ACC112 (cell line): ENCODE data around the gene EGFR.

Experiments
- H2AFZ ChIP-seq: fragments of 200-600 bp; sonication (generic); one replicate; pipeline ENCODE4 v1.6.0; 2017; ENCODE audit warnings: antibody characterized with exemption, low read length; ENCODE audit not compliant: unreplicated experiment
- H3K27ac ChIP-seq: fragments of 200-600 bp; sonication (generic); 2 replicates; pipeline ENCODE4 v1.5.1; 2014; ENCODE audit warnings: low read depth, mild to moderate bottlenecking, antibody characterized with exemption, low read length, moderate library complexity
- H3K27me3 ChIP-seq: fragments of 200-600 bp; sonication (generic); 2 replicates; pipeline ENCODE4 v1.6.1; 2014; ENCODE audit warnings: mild to moderate bottlenecking, antibody characterized with exemption, low read length, moderate library complexity, mixed read lengths; ENCODE audit not compliant: insufficient read depth
- H3K36me3 ChIP-seq: fragments of 200-600 bp; sonication (generic); 2 replicates; pipeline ENCODE4 v1.6.1; 2016; ENCODE audit warnings: mild to moderate bottlenecking, antibody characterized with exemption, low read length, moderate library complexity, mixed read lengths; ENCODE audit not compliant: insufficient read depth
- H3K4me1 ChIP-seq: fragments of 200-600 bp; sonication (generic); one replicate; pipeline ENCODE4 v1.6.1; 2016; ENCODE audit warnings: low read length, mixed read lengths; ENCODE audit not compliant: insufficient read depth, unreplicated experiment, control insufficient read depth
- H3K4me3 ChIP-seq: fragments of 200-600 bp; sonication (generic); 2 replicates; pipeline ENCODE4 v1.5.1; 2014; ENCODE audit warnings: mild to moderate bottlenecking, low read depth, low read length
- H3K79me2 ChIP-seq: fragments of 200-600 bp; sonication (generic); one replicate; pipeline ENCODE4 v1.6.0; 2016; ENCODE audit warnings: low read length; ENCODE audit not compliant: control insufficient read depth, unreplicated experiment, insufficient read depth

EGFR gene

GRCh38 chr7:55081068-55081467, 62.3 kb downstream of the EGFR start:
- no peaks in the 10 kb centered on the region for H3K27me3 ChIP-seq
- H3K36me3 ChIP-seq: peaks cover 9% of the 10 kb centered on the region; the same call in 1 of the 2 replicates
- H2AFZ ChIP-seq: no peak overlapping the region
- H3K27ac ChIP-seq: peak overlapping the region; percentile 76
- peak overlapping the region; percentile 18 for H3K4me3 ChIP-seq
- H3K4me1 ChIP-seq: peaks cover 62% of the 10 kb centered on the region
- H3K79me2 ChIP-seq: peaks cover 88% of the 10 kb centered on the region

- H3K79me2 ChIP-seq: peaks cover 83% of the 10 kb centered on the region
- H2AFZ ChIP-seq: no peak overlapping the region
- peaks cover 9% of the 10 kb centered on the region; the same call in 1 of the 2 replicates for H3K36me3 ChIP-seq
- peak overlapping the region; percentile 18 for H3K4me3 ChIP-seq
- H3K4me1 ChIP-seq: peaks cover 58% of the 10 kb centered on the region
- no peaks in the 10 kb centered on the region for H3K27me3 ChIP-seq
- H3K27ac ChIP-seq: peak overlapping the region; percentile 76
These were observed 62.8 kb downstream of the EGFR start for GRCh38 chr7:55081472-55082227.

- H3K79me2 ChIP-seq: peaks cover 78% of the 10 kb centered on the region
- peak overlapping the region; percentile 76 for H3K27ac ChIP-seq
- no peak overlapping the region for H3K4me3 ChIP-seq
- H3K4me1 ChIP-seq: peaks cover 63% of the 10 kb centered on the region
- peaks cover 9% of the 10 kb centered on the region; the same call in 1 of the 2 replicates for H3K36me3 ChIP-seq
- no peak overlapping the region for H2AFZ ChIP-seq
- H3K27me3 ChIP-seq: no peaks in the 10 kb centered on the region
These were observed 63.4 kb downstream of the EGFR start for GRCh38 chr7:55082228-55082603.

DNA sequence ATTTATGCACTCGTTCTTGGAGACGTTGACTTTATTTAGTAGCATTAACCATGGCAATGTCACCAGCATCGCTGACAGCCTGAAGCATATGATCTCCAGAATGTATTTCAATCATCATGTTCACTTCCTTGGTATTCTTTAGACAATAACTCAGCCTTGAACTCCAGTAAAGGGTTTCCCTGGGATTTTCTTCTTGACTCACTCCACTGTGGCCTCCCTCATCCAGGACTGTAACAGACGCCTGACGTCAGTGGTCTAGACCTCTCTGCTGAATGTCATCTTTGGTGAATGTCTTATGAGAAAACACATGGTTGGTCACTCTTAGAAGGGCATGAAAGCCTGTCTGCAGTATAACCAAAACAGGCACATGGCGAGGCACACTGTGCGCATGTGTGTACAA, 64.4 kb downstream of the EGFR start:
- Histone ChIP-seq H3K27me3 (no peaks in the 10 kb centered on the region), H3K4me1 (peaks cover 73% of the 10 kb centered on the region), H3K79me2 (peaks cover 79% of the 10 kb centered on the region), H2AFZ (no peak overlapping the region), H3K36me3 (peaks cover 12% of the 10 kb centered on the region; the same call in 1 of the 2 replicates), H3K4me3 (no peak overlapping the region), H3K27ac (peak overlapping the region; percentile 13; the same call in 1 of the 2 replicates)

- Histone ChIP-seq H3K4me3 (no peak overlapping the region), H3K27me3 (no peaks in the 10 kb centered on the region), H3K27ac (peak overlapping the region; percentile 98; the same call in 1 of the 2 replicates), H3K36me3 (peaks cover 12% of the 10 kb centered on the region; the same call in 1 of the 2 replicates), H3K79me2 (peaks cover 79% of the 10 kb centered on the region), H2AFZ (no peak overlapping the region), H3K4me1 (peaks cover 74% of the 10 kb centered on the region)
These were observed 65.5 kb downstream of the EGFR start for GRCh38 chr7:55084307-55084706.

DNA sequence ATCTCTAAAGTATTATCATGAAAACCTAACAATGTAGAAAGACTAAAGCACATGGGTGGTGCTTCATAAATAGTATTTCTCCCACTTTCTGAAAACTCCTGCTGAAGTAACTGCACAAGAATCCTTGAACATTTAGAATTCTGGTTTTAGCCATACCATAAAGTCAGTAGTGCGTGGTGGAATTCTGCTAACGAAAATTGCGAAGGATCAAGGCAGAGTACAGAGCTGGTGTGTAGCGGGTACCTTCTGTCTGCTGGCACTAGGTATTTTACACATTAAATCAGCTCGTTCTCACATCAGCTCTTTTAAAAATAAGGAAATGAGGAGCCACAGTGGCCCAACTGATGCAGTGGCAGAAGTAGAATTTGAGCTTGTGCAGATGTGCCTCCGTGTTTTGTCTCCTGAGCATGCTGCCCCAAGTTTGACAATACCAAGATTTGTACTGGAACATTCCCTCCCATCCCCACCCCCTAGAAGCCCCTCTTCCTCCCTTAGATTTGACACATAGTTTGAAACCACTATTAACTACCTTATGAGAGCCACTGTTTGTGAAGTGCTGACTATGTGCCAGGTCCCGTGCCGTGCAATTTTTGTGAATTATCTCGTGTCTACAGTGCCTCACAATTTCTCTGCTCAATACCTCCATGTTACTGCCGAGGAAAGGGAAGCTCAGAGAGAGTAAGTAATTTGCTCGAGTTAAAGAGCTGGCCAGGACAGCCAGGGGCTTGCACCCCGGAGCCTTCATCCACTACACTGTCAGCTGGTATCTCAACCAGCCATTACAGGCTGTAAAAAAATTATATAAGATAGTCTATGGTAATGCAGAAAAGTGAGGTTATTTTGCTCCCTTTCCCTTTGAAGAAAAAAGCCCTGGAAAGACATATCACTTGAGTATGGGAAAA, 66.9 kb downstream of the EGFR start:
- H3K27me3 ChIP-seq: no peaks in the 10 kb centered on the region
- H3K4me1 ChIP-seq: peaks cover 62% of the 10 kb centered on the region
- H3K79me2 ChIP-seq: peaks cover 85% of the 10 kb centered on the region
- no peak overlapping the region for H2AFZ ChIP-seq
- peaks cover 12% of the 10 kb centered on the region; the same call in 1 of the 2 replicates for H3K36me3 ChIP-seq
- H3K4me3 ChIP-seq: peak overlapping the region; percentile 71
- peak overlapping the region; percentile 98 for H3K27ac ChIP-seq

DNA sequence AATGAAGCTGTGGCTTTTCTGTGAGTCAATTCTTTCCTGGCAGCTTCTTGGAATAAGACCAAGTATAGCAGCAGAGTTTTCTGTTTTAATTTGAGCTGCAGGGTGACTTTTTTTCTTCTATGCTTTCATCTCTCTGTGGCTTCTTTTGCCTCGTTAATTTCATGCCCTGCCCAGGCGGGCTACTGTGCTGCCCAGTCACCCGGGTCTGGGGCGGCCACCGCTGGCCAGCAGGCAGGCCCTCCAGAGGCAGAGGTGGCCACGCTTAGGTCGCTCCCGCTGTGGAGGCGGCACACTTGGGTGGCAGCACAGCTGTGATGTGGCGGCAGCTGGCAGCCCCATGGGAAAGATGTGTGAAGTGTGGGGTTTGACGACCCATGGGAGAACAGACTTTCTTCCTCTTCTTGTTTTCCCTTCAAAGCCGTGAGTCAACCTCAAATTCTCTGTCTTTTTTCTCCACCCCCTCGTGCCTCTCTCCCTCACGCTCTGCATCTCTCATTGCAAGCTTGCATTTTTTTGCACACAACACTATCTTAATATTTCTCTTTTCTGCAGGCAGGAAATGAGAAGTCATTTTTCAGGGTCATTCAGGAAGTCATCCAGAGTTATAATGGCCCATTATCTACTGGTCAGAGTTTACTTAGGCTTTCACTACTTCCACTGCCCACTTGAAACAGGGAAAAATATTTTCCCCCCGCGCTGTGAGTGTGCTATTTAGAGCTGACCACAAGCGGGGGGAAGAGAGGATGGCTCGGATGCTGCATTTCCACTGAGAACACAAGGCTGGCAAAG, 67.8 kb downstream of the EGFR start:
- peaks cover 85% of the 10 kb centered on the region for H3K79me2 ChIP-seq
- no peak overlapping the region for H2AFZ ChIP-seq
- H3K27me3 ChIP-seq: no peaks in the 10 kb centered on the region
- peaks cover 54% of the 10 kb centered on the region for H3K4me1 ChIP-seq
- H3K4me3 ChIP-seq: peak overlapping the region; percentile 71
- H3K36me3 ChIP-seq: peaks cover 12% of the 10 kb centered on the region; the same call in 1 of the 2 replicates
- H3K27ac ChIP-seq: peak overlapping the region; percentile 98

DNA sequence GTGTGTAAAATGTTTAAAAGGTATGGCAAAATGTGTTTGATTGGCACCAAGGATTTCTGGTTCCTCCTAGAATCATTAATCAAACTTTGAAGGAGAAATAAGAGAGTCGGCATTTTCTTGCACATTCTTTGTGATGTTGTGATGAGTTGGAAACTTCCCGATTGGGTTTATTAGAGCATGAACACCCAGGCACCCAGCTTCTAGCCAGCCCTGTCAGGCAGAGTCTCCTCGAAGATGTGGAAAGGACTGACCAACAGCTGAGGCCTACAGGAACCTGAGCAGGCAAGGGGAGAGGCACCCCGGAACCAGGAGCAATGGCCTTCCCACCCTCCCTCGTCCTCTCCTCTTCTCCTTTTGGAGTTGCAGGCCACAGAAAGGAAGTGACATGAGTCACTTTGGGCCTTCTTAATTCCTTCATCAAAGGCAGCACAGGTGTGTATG, 68.7 kb downstream of the EGFR start:
- Histone ChIP-seq H3K4me1 (peaks cover 50% of the 10 kb centered on the region), H3K4me3 (peak overlapping the region; percentile 34; the same call in 1 of the 2 replicates), H2AFZ (no peak overlapping the region), H3K27ac (peak overlapping the region; percentile 98), H3K27me3 (no peaks in the 10 kb centered on the region), H3K36me3 (peaks cover 12% of the 10 kb centered on the region; the same call in 1 of the 2 replicates), H3K79me2 (peaks cover 83% of the 10 kb centered on the region)

DNA sequence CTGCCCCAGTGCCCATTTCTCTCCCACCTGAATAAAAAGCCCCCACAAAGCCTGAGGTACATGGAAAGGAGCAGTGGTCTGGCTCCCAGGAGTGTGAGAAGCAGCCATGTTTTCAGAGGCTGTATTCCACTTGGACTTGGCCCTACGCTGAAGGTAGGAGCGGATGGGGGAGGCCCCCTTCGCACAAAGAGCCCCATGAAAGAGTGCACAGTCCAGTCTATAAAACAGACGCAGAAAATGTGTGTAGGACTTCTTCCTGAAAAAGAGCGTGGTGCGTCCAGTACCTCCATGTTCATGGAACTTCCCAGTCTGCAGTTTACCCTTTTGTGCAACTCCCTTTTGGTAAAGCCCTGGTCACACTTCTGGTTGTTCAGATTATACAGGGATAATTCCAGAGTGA, 69.3 kb downstream of the EGFR start:
- Histone ChIP-seq H3K4me1 (peaks cover 49% of the 10 kb centered on the region), H3K79me2 (peaks cover 83% of the 10 kb centered on the region), H3K27me3 (no peaks in the 10 kb centered on the region), H3K27ac (peak overlapping the region; percentile 98), H2AFZ (no peak overlapping the region), H3K36me3 (peaks cover 9% of the 10 kb centered on the region; the same call in 1 of the 2 replicates), H3K4me3 (no peak overlapping the region)

GRCh38 chr7:55088620-55089019, 69.8 kb downstream of the EGFR start:
- Histone ChIP-seq H3K4me1 (peaks cover 45% of the 10 kb centered on the region), H3K36me3 (peaks cover 4% of the 10 kb centered on the region; the same call in 1 of the 2 replicates), H3K79me2 (peaks cover 83% of the 10 kb centered on the region), H3K27ac (no peak overlapping the region), H3K27me3 (no peaks in the 10 kb centered on the region), H2AFZ (no peak overlapping the region), H3K4me3 (no peak overlapping the region)
